Measurements from ENCODE around the gene HSPA12B. TPM values are rescaled to one million over a fixed set of nuclear protein-coding genes. Genes with fewer than 3 reads are reported as not detected.

Gene HSPA12B
- total and polyA plus RNA-seq, 2 of the 8 experiments (the other 6 are each of a cell fraction or from before 2014, with no cell fraction given), result 2.2 to 4.3 TPM

GRCh38 chr20:3696200-3696599, 36.3 kb upstream of the HSPA12B start:
- Histone ChIP-seq H3K9me3 (ENCODE audit: insufficient read depth in 2 of 2, low read depth in 1 of 2, low read length in 1 of 2) (peaks cover 4 to 6% of the 10 kb centered on the region in 2 experiments; a peak in 2 of 4 replicates), H3K18ac (ENCODE audit: extremely low read depth, low read length) (no peak overlapping the region), H3K36me3 (ENCODE audit: control insufficient read depth in 2 of 4, insufficient read depth in 4 of 4, low read length in 3 of 4) (no peaks in the 10 kb centered on the region), H3K23ac (ENCODE audit: insufficient read length) (no peak overlapping the region), H3K27me3 (replicated peaks in 1 of 4; ENCODE audit: control insufficient read depth in 3 of 4, extremely low read depth in 1 of 4, insufficient read depth in 3 of 4, low read length in 3 of 4) (no peaks in the 10 kb centered on the region), H3K27ac (ENCODE audit: low read depth, low read length) (no peak overlapping the region), H4K5ac (ENCODE audit: insufficient read length, low read depth, low read length) (no peak overlapping the region), H2BK12ac (ENCODE audit: low read depth, low read length) (no peak overlapping the region), H4K8ac (ENCODE audit: extremely low read depth, insufficient read depth, low read length) (no peak overlapping the region), H3K14ac (ENCODE audit: insufficient read length) (no peak overlapping the region), H3K4me3 (ENCODE audit: extremely low read depth in 1 of 4, insufficient read depth in 2 of 4, low read depth in 3 of 4, low read length in 4 of 4) (no peak overlapping the region), H2AFZ (ENCODE audit: low read length) (no peak overlapping the region), H3K9ac (replicated peaks in 1 of 4; ENCODE audit: extremely low read depth in 1 of 4, low read depth in 3 of 4, low read length in 3 of 4) (no peak overlapping the region), H3K4me1 (replicated peaks in 1 of 4; ENCODE audit: control insufficient read depth in 3 of 4, insufficient read depth in 4 of 4, low read length in 3 of 4) (no peaks in the 10 kb centered on the region), H3K23me2 (ENCODE audit: low read depth, low read length) (no peaks in the 10 kb centered on the region), H4K91ac (replicated peaks; ENCODE audit: insufficient read length, low read length) (no peak overlapping the region), H2BK20ac (ENCODE audit: low read length) (no peak overlapping the region), H2BK5ac (ENCODE audit: low read depth, low read length) (no peak overlapping the region), H3K79me1 (ENCODE audit: low read depth, low read length) (no peaks in the 10 kb centered on the region), H3K56ac (replicated peaks; ENCODE audit: insufficient read length, low read depth, low read length) (no peak overlapping the region), H3K79me2 (ENCODE audit: control insufficient read depth in 1 of 2, insufficient read depth in 2 of 2, low read length in 2 of 2) (no peaks in the 10 kb centered on the region), H2AK5ac (ENCODE audit: low read depth, low read length) (no peak overlapping the region), H2BK15ac (ENCODE audit: low read length) (no peak overlapping the region), H3K4me2 (ENCODE audit: insufficient read depth in 1 of 2, low read depth in 2 of 2, low read length in 2 of 2) (no peak overlapping the region), H2BK120ac (replicated peaks; ENCODE audit: low read depth, low read length) (no peak overlapping the region), H3K4ac (replicated peaks; ENCODE audit: insufficient read length, low read depth, low read length) (no peak overlapping the region), H4K20me1 (replicated peaks in 1 of 2; ENCODE audit: control insufficient read depth in 1 of 2, insufficient read depth in 2 of 2, low read length in 2 of 2) (no peaks in the 10 kb centered on the region)
- 100% methylated on average over 1 of the region's 1 CpG; no CpG with 5 or more reads in 1 of the 2 experiments for WGBS, 2 experiments (ENCODE audit: extremely low coverage in 1 of 2, insufficient coverage in 1 of 2, insufficient read length in 1 of 2, insufficient replicate concordance in 2 of 2, low coverage in 1 of 2, low lambda C conversion rate in 2 of 2, missing lambda C conversion rate in 1 of 2)
- no peak for DNase-seq (ENCODE audit: low read depth in 1 of 2, low spot score in 2 of 2)
- POLR2A ChIA-PET (ENCODE audit: partially characterized antibody), result interaction anchor here (1.1 to 1.5 kb wide), 2 partner anchors 24 to 45 kb away, joined by 3 to 4 read pairs; no protein-coding TSS in a partner anchor
- no peak for FAIRE-seq
- CTCF ChIA-PET (ENCODE audit: partially characterized antibody), result interaction anchor here (0.6 to 45.1 kb wide), 26 partner anchors 4 to 452 kb away, joined by 3 to 1432 read pairs (median 4); partner anchors contain the start of genes ADAM33, ADISSP and SIGLEC1
- TF ChIP-seq RAD21 (IDR thresholded peaks at IDR 0.05 in 1 of 2, conservative IDR thresholded peaks at IDR 0.05 in 1 of 2; ENCODE audit: low read depth in 2 of 2, low read length in 2 of 2), result peak; percentile 60 to 61
- TF ChIP-seq, protein P1, sequence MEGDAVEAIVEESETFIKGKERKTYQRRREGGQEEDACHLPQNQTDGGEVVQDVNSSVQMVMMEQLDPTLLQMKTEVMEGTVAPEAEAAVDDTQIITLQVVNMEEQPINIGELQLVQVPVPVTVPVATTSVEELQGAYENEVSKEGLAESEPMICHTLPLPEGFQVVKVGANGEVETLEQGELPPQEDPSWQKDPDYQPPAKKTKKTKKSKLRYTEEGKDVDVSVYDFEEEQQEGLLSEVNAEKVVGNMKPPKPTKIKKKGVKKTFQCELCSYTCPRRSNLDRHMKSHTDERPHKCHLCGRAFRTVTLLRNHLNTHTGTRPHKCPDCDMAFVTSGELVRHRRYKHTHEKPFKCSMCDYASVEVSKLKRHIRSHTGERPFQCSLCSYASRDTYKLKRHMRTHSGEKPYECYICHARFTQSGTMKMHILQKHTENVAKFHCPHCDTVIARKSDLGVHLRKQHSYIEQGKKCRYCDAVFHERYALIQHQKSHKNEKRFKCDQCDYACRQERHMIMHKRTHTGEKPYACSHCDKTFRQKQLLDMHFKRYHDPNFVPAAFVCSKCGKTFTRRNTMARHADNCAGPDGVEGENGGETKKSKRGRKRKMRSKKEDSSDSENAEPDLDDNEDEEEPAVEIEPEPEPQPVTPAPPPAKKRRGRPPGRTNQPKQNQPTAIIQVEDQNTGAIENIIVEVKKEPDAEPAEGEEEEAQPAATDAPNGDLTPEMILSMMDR (IDR thresholded peaks at IDR 0.05; ENCODE audit: control extremely low read depth in 1 of 3, insufficient read depth in 1 of 3, low read depth in 1 of 3, low read length in 3 of 3), result peak in 2 of 3 experiments; percentile 61 to 68; a peak in 3 of 4 replicates
- no peak for TF ChIP-seq BRCA1 (IDR thresholded peaks at IDR 0.05; ENCODE audit: low read depth, low read length)

Data from H1 (cell line).